Breast epithelium (tissue), 4 donors: ENCODE measurements around the gene LSAMP. TPM values are rescaled to one million over a fixed set of nuclear protein-coding genes. Genes with fewer than 3 reads are reported as not detected.

Experiments
- DNase-seq, 2 donors: peaks; one replicate each; pipeline ENCODE4 v3.0.0-alpha.2; 2019; ENCODE audit warnings: low spot score in 2 of 2
- H3K27ac ChIP-seq, 2 donors: fragments of 200-600 bp; sonication (generic) in 1 of 2; one replicate each; pipeline ENCODE4 v1.5.1; 2016 to 2019; ENCODE audit warnings: mild to moderate bottlenecking in 1 of 2
- H3K27me3 ChIP-seq, 2 donors: fragments of 200-600 bp; sonication (generic) in 1 of 2; one replicate each; pipeline versions ENCODE4 v1.5.1 to v1.6.0; 2017 to 2019; ENCODE audit warnings: control low read depth in 1 of 2, mild to moderate bottlenecking in 1 of 2
- H3K36me3 ChIP-seq: fragments of 200-600 bp; one replicate; pipeline ENCODE4 v1.5.1; 2019
- H3K4me1 ChIP-seq, 2 donors: fragments of 200-600 bp; sonication (generic); one replicate each; pipeline ENCODE4 v1.5.1; 2016 to 2019; ENCODE audit warnings: control low read depth in 1 of 2
- H3K4me3 ChIP-seq, 3 donors: fragments of 200-600 bp; sonication (generic); 1 replicate in 2 of 3; 2 replicates in 1 of 3; pipeline ENCODE4 v1.5.1; 2016 to 2019; ENCODE audit warnings: mild to moderate bottlenecking in 3 of 3, moderate library complexity in 2 of 3
- H3K9me3 ChIP-seq, 2 donors: fragments of 200-600 bp; sonication (generic) in 1 of 2; one replicate each; pipeline ENCODE4 v1.5.1; 2016 to 2019; ENCODE audit warnings: control low read depth in 1 of 2
- POLR2A ChIP-seq: fragments of 450-650 bp; IDR thresholded peaks from one replicate; pipeline ENCODE4 v1.6.1; 2016; ENCODE audit warnings: antibody characterized with exemption, mild to moderate bottlenecking, moderate library complexity
- POLR2AphosphoS5 ChIP-seq, 3 donors: sonication (generic); formaldehyde crosslinking; IDR thresholded peaks; one replicate each; pipeline ENCODE4 v1.6.1; 2017; ENCODE audit warnings: antibody characterized with exemption in 3 of 3
- intact Hi-C: fragments of 100-400 bp; cut with DNase I; formaldehyde crosslinking; loops from one replicate; pipeline ENCODE4 v1.15.1; 2023; ENCODE audit warnings: low total_unique reads
- total RNA-seq, 3 donors: library from RNA; depleted of rRNA; stranded (reverse); fragments of >200 nt; gene quantifications; one replicate each; pipeline ENCODE4 v1.1.0, GENCODE V29; 2016
- TF ChIP-seq, protein P1 (sequence below), 3 donors: fragments of 450-650 bp; IDR thresholded peaks; one replicate each; pipeline ENCODE4 v1.5.1; 2016 to 2017; ENCODE audit warnings: antibody characterized with exemption in 3 of 3, mild to moderate bottlenecking in 3 of 3, moderate library complexity in 3 of 3

LSAMP gene
- total RNA-seq, 3 donors from 2014 or later = 1.6 to 3.8 (median 3.5) TPM

DNA sequence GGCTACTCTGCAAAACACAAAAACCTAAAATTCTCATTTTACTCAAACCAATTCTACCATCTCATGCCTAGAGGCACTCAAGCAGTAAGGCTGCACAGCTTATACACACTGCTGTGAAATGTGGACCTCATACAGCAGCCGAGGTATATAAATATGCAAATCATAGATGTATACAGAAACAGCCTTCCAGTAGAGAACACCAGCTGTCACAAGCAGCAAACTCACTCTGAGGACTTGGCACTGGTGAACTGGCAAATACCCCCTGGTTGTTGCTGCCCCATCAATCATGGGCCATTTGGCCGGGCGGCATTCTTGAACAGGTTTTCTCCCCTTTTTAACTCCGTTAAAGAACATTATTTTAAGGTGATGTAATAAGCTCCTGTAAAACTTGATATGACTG, 378.0 kb downstream of the LSAMP start:
- TF ChIP-seq, protein P1, sequence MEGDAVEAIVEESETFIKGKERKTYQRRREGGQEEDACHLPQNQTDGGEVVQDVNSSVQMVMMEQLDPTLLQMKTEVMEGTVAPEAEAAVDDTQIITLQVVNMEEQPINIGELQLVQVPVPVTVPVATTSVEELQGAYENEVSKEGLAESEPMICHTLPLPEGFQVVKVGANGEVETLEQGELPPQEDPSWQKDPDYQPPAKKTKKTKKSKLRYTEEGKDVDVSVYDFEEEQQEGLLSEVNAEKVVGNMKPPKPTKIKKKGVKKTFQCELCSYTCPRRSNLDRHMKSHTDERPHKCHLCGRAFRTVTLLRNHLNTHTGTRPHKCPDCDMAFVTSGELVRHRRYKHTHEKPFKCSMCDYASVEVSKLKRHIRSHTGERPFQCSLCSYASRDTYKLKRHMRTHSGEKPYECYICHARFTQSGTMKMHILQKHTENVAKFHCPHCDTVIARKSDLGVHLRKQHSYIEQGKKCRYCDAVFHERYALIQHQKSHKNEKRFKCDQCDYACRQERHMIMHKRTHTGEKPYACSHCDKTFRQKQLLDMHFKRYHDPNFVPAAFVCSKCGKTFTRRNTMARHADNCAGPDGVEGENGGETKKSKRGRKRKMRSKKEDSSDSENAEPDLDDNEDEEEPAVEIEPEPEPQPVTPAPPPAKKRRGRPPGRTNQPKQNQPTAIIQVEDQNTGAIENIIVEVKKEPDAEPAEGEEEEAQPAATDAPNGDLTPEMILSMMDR (IDR thresholded peaks at IDR 0.05) = no peak
- TF ChIP-seq POLR2AphosphoS5 (IDR thresholded peaks at IDR 0.05) = no peak
- TF ChIP-seq POLR2A = no peak
- H3K27me3 ChIP-seq = no peaks in the 10 kb centered on the region
- intact Hi-C loops = no loop called here
- no peak overlapping the region for H3K27ac ChIP-seq
- H3K4me1 ChIP-seq = no peaks in the 10 kb centered on the region
- H3K9me3 ChIP-seq = no peaks in the 10 kb centered on the region
- no peak overlapping the region for H3K4me3 ChIP-seq
- DNase-seq = no peak
- H3K36me3 ChIP-seq = no peaks in the 10 kb centered on the region

DNA sequence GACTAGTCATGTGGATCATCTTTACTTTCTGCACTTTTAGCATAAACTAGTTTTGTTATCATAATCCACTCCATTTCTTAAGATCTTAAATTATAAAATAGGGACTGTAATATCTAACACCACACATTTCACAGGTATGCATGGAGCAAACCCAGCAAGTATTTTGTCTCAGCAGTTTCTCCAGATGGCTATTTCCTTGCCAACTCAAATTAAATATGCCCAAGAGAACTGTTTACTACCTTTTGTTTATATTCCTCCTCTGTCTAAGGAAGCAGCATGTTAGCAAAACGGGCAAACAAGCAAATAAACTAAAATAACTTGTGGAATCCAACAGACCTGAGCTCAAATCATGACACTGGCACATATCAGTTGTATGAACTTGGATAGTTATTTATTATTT, 379.8 kb downstream of the LSAMP start:
- no peaks in the 10 kb centered on the region for H3K4me1 ChIP-seq
- intact Hi-C loops = no loop called here
- TF ChIP-seq, protein P1 (IDR thresholded peaks at IDR 0.05) = no peak
- TF ChIP-seq POLR2A (no peak), POLR2AphosphoS5 (IDR thresholded peaks at IDR 0.05) (no peak)

DNA sequence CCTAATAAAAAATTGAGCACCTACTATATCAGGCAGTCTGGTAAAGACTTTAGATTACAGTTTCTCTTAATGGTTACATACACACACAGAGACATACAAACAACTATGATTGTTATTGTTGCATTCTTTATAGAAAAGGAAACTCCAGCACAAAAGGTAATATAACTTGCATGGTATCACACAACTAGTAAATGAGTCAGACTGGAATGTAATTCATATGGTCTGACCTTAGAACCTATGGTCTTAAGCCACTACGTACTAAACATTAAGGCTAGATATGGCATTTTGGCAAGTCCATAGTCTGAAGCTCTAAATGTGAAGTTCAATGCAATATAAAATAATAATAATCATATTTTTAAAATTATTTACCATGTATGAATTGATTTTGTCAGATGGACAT, 380.6 kb downstream of the LSAMP start:
- no peaks in the 10 kb centered on the region for H3K27me3 ChIP-seq
- H3K36me3 ChIP-seq = no peaks in the 10 kb centered on the region
- TF ChIP-seq POLR2AphosphoS5 (IDR thresholded peaks at IDR 0.05) (no peak), POLR2A (no peak)
- TF ChIP-seq, protein P1 (IDR thresholded peaks at IDR 0.05) = no peak
- no peak overlapping the region for H3K4me3 ChIP-seq
- H3K9me3 ChIP-seq = no peaks in the 10 kb centered on the region
- no peaks in the 10 kb centered on the region for H3K4me1 ChIP-seq
- no peak for DNase-seq
- H3K27ac ChIP-seq = no peak overlapping the region
- intact Hi-C loops = no loop called here

More for the DNA sequence above, 379.8 kb downstream of the LSAMP start:
- Histone ChIP-seq H3K9me3 (no peaks in the 10 kb centered on the region), H3K4me3 (no peak overlapping the region), H3K36me3 (no peaks in the 10 kb centered on the region), H3K27me3 (no peaks in the 10 kb centered on the region), H3K27ac (no peak overlapping the region)
- DNase-seq = no peak

DNA sequence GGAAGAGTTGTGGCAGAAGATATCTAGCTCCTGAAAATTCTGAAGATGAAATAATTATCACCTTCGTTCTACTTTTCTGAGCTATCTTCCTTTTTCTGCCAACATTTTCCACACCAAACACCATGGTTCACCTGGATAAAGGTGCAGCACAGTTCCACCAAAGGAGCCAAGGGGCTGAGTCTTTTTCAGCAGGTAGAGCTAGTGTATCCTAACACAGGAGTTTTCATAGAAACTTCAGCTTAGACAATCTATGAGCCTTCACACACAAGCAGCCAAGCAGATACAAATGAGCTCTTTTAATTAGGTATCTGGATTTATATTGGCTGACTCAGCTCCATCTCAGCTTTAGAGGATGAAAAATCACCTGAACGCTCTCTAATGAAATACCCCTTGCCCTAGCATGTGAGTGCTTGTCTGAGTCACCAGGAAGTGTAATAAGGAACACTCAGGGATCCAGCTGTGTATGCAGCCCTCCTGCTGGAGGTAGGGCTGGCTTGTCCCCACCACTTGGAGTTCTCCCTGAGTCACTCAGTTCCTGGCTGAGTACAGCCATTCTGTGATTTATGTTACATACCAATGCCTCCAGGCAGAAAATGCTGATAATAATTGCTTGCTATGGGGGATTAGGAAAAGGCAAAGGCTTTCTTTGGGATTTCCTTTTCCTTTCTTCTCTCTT, 385.7 kb downstream of the LSAMP start:
- no peak overlapping the region for H3K4me3 ChIP-seq
- intact Hi-C loops = no loop called here
- no peak overlapping the region for H3K27ac ChIP-seq
- no peak for DNase-seq
- no peaks in the 10 kb centered on the region for H3K27me3 ChIP-seq
- H3K9me3 ChIP-seq = no peaks in the 10 kb centered on the region
- no peaks in the 10 kb centered on the region for H3K4me1 ChIP-seq
- no peaks in the 10 kb centered on the region for H3K36me3 ChIP-seq
- no peak for TF ChIP-seq POLR2A
- no peak for TF ChIP-seq POLR2AphosphoS5 (IDR thresholded peaks at IDR 0.05)
- TF ChIP-seq, protein P1 (IDR thresholded peaks at IDR 0.05) = no peak

DNA sequence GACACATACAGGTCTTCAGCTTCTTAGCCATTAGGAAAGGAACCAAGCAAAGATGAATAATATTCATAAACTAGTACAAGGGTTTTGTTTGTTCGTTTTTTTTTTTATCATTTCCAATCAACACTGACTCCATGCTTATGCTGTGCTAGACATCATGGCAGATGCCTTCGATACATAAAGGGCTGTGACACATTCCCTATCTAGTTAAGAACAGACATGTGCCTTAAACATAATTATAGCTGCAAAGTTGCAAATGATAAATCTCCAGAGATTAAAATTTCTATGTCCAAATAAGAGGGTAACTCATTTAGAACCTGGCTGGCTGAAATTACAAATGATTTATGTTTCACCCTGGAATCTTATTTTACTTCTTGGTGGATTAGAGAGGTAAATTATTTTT, 386.4 kb downstream of the LSAMP start:
- H3K4me3 ChIP-seq = no peak overlapping the region
- H3K27ac ChIP-seq = no peak overlapping the region
- H3K27me3 ChIP-seq = no peaks in the 10 kb centered on the region
- no peaks in the 10 kb centered on the region for H3K9me3 ChIP-seq
- no peaks in the 10 kb centered on the region for H3K36me3 ChIP-seq
- intact Hi-C loops = no loop called here
- DNase-seq = no peak
- no peaks in the 10 kb centered on the region for H3K4me1 ChIP-seq
- TF ChIP-seq, protein P1 (IDR thresholded peaks at IDR 0.05) = no peak
- TF ChIP-seq POLR2AphosphoS5 (IDR thresholded peaks at IDR 0.05) (no peak), POLR2A (no peak)
